IPS-11a (cell line): ENCODE measurements around the gene KRTAP10-7.
"Not testable (repeated sequence)": the region's sequence is repeated elsewhere in the genome, so short reads cannot be mapped to it uniquely, and the experiment has no call there.

Experiments used
- H3K4me3 ChIP-seq: one replicate; pipeline ENCODE4 v1.5.1; 2013; ENCODE audit warnings: low read depth, low read length, control low read depth

KRTAP10-7 gene

GRCh38 chr21:44610157-44610843 lies 9.9 kb downstream of the KRTAP10-7 start:
- H3K4me3 ChIP-seq: not testable (repeated sequence)

GRCh38 chr21:44611551-44611950 lies 11.2 kb downstream of the KRTAP10-7 start:
- no peak overlapping the region for H3K4me3 ChIP-seq

GRCh38 chr21:44612029-44612486 lies 11.7 kb downstream of the KRTAP10-7 start, which contains the start of gene KRTAP10-8:
Gene KRTAP10-8, plus strand, starts transcription at chr21:44612079. Its CDS starts 22 bp downstream, at chr21:44612101.
- no peak within 1 kb of the TSS for H3K4me3 ChIP-seq

- no peak overlapping the region for H3K4me3 ChIP-seq
Observed at GRCh38 chr21:44612669-44613229, 12.4 kb downstream of the KRTAP10-7 start.

GRCh38 chr21:44613386-44614155 lies 13.2 kb downstream of the KRTAP10-7 start:
- no peak overlapping the region for H3K4me3 ChIP-seq

- no peak overlapping the region for H3K4me3 ChIP-seq
Observed at GRCh38 chr21:44614161-44614631, 13.8 kb downstream of the KRTAP10-7 start.

GRCh38 chr21:44614961-44615391 lies 14.6 kb downstream of the KRTAP10-7 start:
- H3K4me3 ChIP-seq: no peak overlapping the region

GRCh38 chr21:44615466-44615865 lies 15.1 kb downstream of the KRTAP10-7 start:
- H3K4me3 ChIP-seq: no peak overlapping the region

GRCh38 chr21:44615911-44616590 lies 15.7 kb downstream of the KRTAP10-7 start:
- no peak overlapping the region for H3K4me3 ChIP-seq

- H3K4me3 ChIP-seq: no peak overlapping the region
Observed at GRCh38 chr21:44616591-44616926, 16.2 kb downstream of the KRTAP10-7 start.

GRCh38 chr21:44617071-44617501 lies 16.7 kb downstream of the KRTAP10-7 start:
- H3K4me3 ChIP-seq: no peak overlapping the region

- no peak overlapping the region for H3K4me3 ChIP-seq
Observed at GRCh38 chr21:44618504-44618903, 18.1 kb downstream of the KRTAP10-7 start.

GRCh38 chr21:44618909-44619308 lies 18.5 kb downstream of the KRTAP10-7 start:
- no peak overlapping the region for H3K4me3 ChIP-seq

- no peak overlapping the region for H3K4me3 ChIP-seq
Observed at GRCh38 chr21:44619886-44620285, 19.5 kb downstream of the KRTAP10-7 start.

- H3K4me3 ChIP-seq: no peak overlapping the region
Observed at GRCh38 chr21:44623575-44623974, 23.2 kb downstream of the KRTAP10-7 start.

GRCh38 chr21:44625756-44626155 lies 25.4 kb downstream of the KRTAP10-7 start:
- H3K4me3 ChIP-seq: no peak overlapping the region

GRCh38 chr21:44626262-44626661 lies 25.9 kb downstream of the KRTAP10-7 start:
- no peak overlapping the region for H3K4me3 ChIP-seq

GRCh38 chr21:44626673-44627143 lies 26.3 kb downstream of the KRTAP10-7 start, which contains the start of gene KRTAP10-9:
Gene KRTAP10-9, plus strand, starts transcription at chr21:44627093. Its CDS starts 79 bp downstream, at chr21:44627172.
- H3K4me3 ChIP-seq: no peak within 1 kb of the TSS

GRCh38 chr21:44627181-44627822 lies 26.9 kb downstream of the KRTAP10-7 start:
- not testable (repeated sequence) for H3K4me3 ChIP-seq

- H3K4me3 ChIP-seq: not testable (repeated sequence)
Observed at GRCh38 chr21:44627831-44628233, 27.4 kb downstream of the KRTAP10-7 start.
